GM21723 (cell line): ENCODE results near the gene RIOX2.
"Not testable (repeated sequence)": the region's sequence is repeated elsewhere in the genome, so short reads cannot be mapped to it uniquely, and the experiment has no call there.

Experiments
- ATAC-seq: cut with Tn5 transposase; IDR thresholded peaks from one replicate; pipeline ENCODE4 v1.9.1; 2021; ENCODE audit warnings: mild to moderate bottlenecking, moderate library complexity; ENCODE audit not compliant: unreplicated experiment

RIOX2 gene

DNA sequence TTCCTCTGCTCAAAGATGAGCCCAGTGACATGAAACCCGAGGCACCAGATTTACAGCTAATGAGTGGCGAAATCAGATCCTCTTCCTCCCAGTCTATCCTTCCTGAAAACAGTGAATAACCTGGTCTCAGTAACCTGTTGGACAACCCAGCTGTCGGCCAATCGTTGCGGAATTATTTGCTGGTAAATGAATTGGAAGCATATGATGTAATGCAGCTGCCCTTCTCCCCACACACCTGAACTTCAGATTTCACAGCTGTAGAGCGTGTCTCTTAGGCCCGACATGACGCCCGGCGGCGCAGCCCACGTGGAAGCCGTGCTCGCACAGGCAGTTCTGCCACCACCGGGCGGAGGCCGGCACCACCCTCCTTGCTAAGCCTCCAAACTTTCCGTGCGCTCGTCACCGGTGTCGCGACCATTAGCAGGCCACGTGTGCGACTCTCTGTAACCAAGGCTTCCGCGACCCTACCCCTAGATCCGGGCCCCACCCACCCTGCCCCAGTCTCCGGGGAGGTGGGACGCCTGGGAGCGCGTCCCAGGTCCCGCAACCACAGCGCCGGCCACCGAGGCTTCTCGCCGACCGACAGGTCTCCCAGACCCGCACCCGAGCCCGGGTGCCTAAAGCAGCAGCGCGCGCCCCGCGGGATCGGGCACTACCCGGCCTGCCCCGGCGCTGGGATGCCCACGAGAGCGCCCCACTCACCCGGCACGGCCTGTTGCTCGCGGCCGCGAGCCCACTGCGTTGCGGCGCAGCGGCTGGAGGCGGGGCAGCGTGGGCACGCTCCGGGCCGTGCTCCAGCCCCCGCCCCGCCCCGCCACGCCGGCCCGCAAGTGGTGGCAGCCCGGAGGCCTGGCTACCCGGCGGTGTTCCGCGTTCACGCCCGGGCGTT is at the start of gene RIOX2:
RIOX2 (minus strand) TSS at position 753 of the 889 bp plus-strand sequence. CDS start 4,838 bp downstream, outside the sequence.
- peak; percentile 90 for ATAC-seq

DNA sequence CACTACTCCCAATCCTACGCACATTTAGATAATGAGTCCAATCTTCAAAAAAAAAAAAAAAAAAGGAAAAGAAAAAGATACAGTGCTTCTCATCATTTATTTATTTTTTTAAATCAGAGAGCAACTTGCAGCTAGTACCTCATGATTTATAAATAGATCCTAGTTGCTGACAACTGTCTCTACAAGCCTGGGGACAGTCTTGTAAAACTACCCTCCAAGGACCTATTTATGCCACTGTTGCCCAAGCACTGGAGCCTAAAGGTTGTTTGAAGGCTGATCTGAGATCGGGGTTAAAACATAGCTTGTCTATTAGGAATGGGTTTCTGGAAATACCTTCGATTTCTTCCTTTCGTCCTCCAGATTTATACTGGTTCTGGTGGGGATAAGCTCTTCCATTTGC is 48.2 kb upstream of the RIOX2 start:
- ATAC-seq: no peak

DNA sequence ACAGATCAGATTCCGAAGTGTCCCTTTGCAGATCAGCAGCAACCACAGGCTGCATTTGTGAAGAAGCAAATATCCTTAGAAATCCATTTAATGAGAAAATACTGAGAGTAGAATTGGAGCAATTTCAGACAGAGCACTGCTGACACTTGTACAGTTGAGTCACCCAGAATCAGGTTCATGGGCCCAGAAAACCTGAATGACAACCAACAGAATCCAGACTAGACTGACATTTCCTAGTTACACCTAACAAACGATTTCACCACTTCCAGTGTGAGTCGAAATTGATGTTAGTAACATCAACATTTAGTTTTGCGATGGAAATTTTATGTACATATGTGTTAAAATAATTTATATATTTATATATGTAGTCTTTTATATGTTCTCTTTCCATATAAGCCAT is 46.1 kb upstream of the RIOX2 start:
- no peak for ATAC-seq

DNA sequence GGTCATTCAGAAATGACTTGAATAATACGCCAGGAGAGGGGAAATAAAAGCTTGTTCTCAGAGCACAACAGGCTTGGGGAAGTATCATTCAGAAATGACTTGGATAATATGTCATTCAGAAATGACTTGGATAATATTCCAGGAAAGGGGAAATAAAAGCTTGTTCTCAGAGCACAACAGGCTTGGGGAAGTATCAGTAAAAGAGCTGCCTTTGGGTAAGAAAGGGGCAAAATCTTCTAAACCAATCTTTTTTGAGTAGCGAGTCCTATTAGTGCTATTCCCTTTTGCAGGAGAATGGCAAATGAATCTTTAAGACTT is 42.0 kb upstream of the RIOX2 start:
- no peak for ATAC-seq

DNA sequence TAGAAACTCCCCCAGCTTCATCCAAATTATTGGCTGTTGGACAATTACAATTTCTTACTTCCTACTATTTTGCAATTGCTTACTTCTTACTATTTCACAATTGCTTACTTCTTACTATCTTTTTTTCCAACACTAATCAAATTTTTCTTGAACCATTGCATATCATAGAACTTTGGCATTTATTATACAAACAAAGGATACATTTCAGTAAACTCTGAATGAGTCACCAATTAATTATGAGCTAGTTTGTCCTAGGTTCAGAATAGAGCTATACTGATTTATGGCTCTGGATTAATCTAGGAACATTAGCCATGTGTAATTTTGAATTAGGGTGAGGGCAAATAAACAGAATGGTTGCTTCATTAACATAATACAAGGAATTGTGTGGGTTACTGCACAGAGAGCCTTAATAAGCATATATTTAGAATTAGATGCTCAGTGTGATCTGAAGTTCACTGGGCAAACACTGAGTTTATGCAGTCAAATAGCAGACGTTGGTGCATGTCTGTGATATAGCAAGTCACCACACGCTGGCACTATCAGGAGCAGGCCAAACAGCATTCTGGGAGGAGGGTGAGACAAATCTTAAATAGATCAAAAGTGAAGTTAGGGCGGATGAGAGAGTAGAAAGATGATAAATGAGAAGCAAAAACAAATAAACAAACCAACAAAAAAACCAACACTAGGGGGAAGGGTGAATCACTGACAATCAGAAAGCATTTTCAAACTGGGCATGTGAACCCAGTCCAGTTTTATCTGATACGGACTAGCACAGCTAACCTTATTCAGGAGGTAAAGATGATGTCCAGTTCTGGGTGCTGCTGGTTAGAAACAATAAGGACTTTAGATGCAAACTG is 41.4 kb upstream of the RIOX2 start:
- ATAC-seq: no peak

DNA sequence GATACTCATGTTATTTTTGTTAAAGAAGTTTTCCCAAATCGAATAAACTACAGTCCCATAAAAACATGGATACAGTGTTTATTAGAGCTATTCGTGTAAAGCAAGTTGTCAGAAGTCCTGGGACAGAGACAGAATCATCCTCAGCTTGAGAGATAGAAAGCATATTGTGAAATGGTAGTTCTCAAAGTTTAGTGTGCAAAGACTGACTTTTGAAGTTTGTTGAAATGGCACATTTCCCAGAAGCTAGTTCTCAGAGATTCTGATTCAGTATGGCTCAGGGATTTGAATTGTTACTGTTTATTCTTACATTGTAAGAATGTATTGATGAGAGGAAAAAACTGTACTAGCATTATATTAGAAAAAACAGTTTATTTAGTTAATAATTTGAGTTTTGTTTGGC is 40.7 kb upstream of the RIOX2 start:
- ATAC-seq: no peak

DNA sequence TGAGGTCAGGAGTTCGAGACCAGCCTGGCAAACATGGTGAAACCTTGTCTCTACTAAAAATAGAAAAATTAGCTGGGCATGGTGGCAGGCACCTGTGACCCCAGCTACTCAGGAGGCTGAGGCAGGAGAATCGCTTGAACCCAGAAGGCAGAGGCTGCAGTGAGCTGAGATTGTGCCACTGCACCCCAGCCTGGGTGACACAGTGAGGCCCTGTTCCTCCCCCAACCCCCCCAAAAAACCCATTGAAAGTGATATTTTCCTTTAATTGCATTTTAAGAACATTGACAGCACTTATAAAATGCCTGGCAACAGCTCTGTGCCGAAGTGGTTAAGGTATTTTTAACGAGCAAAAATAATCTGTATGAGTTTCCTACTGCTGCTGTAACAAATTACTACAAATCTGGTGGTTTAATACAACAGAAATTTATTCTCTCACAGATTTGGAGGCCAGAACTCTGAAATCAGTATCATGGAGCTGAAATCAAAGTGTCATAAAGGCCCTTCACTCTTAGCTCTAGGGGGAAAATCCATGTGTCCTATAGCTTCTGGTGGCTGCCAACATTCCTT is 38.7 kb upstream of the RIOX2 start:
- ATAC-seq: not testable (repeated sequence)

DNA sequence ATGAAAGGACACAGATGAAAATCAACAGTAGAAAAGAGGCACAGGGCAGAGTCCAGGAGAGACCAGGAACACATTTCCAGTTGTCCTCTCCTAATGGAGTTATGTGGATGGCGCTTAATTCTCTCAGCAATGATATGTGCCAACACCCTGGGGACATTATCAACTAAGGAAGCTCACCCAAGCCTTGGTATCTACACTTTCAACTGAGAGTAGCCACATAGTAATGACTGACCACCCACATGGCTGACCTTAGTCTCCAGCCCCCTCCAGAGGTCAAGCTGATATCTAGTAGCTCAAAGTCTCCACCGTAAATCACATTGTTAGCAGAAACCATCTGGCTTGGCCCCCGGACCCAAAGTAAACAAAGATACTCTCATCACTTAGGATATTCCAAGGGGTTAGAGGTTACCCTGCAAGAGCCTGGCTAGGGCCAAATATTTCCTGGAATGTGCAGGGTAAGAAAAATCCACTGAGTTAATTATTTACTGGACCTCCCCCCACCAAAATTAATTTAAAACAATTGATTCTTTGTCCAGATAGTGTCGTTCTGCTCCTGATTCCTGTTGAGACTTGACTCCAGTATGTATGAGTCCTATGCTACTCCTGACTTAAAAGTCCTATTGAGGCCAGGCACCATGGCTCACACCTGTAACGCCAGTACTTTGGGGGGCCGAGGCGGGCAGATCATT is 38.1 kb upstream of the RIOX2 start:
- ATAC-seq: no peak

DNA sequence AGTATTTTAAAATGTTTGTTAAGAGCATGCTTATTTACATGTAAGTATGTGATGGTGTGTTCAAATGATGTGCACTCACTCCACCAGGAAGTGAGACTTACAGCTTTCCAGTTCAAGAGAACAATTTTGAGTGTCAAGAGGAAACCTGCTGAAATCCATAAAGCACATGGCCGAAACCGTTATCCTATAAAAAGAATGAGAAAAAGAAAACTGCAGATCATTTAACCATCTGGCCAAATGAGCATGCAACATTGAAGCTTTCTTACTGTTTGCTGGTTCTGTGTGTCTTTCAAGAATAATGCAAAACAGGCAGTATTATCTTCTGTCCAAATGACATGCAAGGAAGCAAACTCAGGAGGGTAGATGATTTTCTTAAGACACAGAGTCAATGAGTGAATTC is 36.6 kb upstream of the RIOX2 start:
- peak; percentile 69 for ATAC-seq

DNA sequence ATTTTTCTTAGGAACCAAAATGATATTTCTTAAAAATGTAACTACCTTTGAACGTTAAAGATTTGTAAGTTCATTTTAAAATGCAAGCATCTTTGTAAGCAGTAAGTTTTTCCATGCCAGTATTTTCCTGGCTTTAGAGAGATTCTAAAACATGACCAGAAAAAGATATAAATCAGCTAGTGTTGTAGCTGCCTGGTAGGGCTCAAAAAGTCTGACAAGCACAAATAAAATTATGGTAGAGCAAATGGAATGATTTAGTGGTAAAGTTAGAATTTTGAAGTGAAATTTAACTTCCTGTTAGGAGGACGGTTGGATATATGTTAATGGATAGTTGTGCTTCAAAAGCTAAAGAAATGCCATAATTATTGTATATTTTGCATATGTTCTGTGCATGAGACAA is 33.2 kb upstream of the RIOX2 start:
- no peak for ATAC-seq

DNA sequence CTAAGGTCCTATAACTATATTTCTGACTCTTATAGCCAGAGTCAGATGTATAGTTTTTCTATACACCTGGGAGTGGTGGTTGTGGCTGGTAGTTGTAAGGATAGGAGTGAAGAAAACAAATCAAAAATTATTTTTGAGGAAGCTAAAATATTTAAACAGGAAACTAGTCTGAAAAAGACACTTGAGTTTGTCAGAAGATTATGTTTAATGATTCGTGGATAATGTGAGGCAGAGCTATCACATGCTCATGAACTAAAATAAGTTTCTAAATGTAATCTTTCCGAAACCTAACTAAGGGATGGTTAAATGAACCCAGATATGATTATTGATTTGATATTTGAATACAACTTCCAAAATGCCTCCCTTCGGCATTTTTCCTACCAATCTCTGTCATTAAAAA is 32.5 kb upstream of the RIOX2 start:
- ATAC-seq: no peak

DNA sequence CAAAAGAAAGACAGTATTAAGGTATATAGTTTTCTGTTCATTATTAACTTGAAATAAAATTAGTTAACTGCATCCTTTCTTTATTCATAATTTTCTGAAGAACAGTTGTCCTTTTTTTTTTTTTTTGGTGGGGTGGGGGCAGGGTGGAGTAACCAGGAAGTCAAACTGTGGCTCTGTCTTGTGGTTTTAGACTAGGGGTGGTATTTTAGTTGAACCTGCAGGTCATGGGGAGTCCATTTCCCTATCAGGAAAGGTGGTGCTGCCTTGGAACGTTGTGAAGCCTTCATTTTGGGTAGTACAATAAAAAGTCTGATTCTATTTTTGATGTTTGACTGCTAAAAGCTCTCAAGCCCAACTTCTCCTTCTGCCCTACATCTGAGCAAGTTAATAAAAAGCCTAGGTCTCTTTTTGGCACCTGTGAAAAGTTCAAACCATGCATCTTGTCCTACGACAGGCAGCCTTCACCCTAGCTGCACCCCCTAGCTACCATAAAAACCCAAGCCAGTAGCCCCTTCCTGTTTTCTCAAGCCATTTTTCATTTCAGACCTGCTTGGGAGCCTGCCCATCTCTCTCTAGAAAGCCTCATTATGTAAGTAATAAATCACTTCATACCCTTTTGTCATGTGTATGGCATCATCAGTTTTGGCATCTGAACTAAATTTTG is 31.2 kb upstream of the RIOX2 start:
- ATAC-seq: peak; percentile 87

DNA sequence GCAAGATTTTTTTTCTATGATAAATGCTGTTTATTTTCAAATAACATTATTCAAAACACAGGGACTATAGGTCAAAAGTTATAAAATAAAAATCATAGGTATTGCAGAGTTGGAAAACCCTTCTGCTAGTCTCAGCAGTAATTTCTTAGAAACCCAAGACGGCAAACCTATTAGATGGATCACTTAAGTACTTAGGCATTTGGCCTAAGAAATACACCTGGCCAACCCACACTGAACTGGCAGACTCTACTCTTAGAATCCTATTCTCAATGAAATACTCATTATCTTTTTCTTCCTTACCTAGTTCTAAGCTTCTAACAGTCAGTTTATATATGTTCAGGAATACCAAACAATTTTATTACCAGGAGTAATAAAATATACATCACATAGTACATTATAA is 30.5 kb upstream of the RIOX2 start:
- no peak for ATAC-seq

DNA sequence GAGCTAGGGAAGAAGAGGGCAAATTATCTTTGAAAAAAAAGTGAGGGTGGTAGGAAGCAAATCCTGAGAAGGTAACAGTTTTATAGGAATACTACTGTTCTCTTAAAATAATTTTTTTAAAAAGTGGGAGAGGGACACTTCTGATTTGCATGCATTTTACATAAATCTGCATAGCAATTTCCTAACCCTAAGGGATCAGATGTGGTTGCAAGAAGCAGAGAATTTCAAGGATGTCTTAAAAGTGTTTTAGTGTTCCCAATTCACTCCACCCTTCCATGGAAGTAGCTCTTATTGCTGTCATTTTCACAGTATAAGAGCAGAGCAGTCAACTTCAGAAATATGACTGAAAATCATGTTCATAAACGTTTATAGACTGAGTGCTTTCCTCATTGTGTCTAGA is 27.8 kb upstream of the RIOX2 start:
- no peak for ATAC-seq

DNA sequence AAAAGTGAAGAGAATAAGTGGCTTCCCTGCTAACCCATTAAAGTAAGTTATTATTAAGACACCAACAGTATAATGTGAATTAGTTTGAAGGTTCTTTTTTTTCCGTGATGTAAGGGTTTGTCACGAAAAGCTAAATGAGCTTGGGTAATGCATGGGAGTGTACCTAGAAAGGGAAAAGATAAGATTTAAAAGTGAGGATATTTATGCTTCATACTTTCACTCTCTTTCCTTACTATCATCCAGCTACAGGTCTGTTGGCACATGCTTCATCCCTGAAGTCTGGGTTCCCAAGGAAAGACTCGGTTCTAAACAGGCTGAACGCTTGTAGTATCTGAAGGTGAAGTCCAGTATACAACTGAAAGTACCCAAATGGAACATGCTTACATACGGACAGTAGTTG is 26.9 kb upstream of the RIOX2 start:
- ATAC-seq: no peak

DNA sequence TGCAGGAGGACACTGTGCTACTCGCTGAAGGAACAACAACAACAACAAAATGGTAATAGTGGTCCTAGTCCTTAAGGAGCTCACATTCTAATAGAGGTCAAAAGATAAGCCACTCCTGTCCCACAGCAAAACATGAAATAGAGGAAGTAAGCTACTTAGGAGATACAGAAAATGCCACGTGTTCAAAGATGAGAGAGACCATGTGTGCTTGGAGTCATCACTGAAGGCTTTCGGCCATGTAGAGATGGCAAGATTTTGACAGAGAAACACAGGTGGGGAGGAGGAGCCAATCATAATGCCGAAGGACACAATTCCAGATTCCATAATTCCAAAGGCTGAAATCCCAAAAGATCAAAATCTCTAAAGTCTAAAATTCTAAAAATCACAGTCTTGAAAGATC is 24.8 kb upstream of the RIOX2 start:
- no peak for ATAC-seq

DNA sequence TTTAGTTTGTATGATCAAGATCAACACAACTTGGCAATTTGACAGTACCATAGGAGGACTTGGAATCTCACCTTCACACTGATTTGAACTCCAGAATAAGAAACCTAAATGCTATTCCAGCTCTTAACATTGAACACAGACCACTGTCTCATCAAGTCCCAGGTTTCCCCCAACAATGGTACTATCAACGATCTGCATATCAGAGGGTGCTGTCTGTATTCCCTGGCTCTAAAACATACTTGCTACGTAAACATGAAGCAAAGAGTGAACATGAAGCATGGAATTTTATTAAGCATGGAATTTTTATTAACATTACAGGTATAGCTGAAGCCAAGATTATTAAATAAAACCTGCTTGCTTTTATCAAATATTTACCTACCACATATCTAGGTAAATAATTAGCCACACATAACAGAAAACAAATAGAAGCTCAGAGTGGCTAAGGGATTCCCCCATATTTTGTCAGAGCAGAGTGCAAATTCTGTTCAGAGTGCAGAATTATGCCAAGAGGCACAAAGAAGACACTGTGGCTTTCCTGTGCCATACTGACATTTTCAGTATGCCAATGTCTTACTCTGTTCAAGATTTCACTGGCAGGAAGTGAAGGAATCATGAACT is 22.2 kb upstream of the RIOX2 start:
- no peak for ATAC-seq

DNA sequence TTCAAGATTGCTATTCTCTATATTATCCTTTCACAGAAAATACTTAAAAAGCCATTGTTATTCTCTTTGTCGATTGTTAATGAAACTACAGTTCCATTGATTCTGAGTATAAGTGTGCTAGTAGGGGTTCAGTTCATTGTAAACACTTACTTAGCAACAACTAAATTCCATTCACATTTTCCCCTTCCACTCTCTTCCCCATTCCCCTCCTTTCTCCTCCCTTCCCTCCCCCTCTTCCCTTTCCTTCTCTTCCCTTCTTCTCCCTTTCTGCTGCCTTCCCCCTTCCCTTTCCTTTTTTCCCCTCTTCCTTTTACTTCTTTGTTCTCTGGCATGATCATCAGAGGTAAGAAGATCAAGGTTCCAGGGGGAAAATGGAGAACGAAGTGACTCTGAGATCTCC is 21.3 kb upstream of the RIOX2 start:
- no peak for ATAC-seq

DNA sequence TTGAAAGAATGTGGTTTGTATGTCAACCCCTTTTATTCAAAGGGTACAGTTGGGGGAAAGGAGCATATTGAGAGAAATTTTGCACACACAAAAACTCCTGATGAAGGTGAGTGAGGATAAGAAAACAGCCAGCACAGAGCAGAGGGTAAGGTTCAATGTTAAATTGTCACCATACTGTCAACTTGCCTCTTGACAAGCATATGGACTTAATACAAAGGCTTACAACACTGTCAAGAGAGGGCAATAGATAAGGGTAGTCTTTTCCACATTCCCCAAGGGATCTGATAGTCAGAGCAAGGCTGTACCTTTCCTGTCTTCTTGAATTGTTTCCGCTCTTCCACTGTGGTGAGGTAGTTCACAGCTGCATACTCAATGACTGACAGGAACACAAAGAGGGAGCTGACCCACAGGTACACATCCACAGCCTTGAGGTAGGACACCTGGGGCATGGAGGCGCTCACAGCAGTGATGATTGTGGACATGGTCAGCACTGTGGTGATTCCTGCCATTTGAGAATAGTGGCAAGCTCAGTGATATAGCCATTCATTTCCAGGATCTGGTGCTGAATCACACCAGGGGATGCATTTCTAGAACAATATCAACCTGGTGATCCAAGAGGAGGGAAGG is 20.4 kb upstream of the RIOX2 start:
- no peak for ATAC-seq

DNA sequence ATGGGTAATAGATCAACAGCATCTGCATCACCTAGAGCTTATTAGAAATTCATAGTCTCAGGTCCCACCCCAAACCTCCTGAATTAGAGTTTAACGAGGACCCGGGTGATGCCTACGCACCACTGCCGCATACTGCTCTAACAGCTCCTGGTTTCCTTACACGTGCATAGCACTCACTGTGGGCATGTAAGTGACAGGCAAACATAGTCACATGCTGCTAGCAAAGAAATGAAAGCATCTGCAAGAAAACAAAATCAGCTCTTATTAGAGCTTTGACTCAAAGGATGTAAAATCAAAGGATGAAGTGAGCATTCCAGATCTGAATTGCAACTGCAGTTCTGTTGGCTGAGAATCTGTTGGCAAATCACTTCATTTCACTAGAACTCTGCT is 19.1 kb upstream of the RIOX2 start:
- ATAC-seq: no peak
